GM12878 (cell line): ENCODE measurements around the gene VSIG10L2.

Experiments used
- ATF2 ChIP-seq: IDR thresholded peaks from 2 replicates; pipeline ENCODE4 v1.6.1; 2012; ENCODE audit warnings: low read length, inconsistent platforms
- CBX3 ChIP-seq: fragments of 200-600 bp; sonication (generic); IDR thresholded peaks from 2 replicates; pipeline ENCODE4 v1.6.1; 2016; ENCODE audit warnings: low read depth, borderline replicate concordance
- CTCF ChIP-seq, 3 experiments: IDR thresholded peaks in 2 of 3; conservative IDR thresholded peaks in 1 of 3; 2 replicates each; pipeline ENCODE4 v1.5.1; 2011; ENCODE audit warnings: low read depth in 3 of 3, low read length in 3 of 3, mild to moderate bottlenecking in 3 of 3, control low read depth in 2 of 3, moderate library complexity in 2 of 3, inconsistent platforms in 1 of 3, mixed read lengths in 1 of 3; ENCODE audit not compliant: control insufficient read depth in 2 of 3, insufficient read depth in 1 of 3; ENCODE audit errors: extremely low read depth in 1 of 3
- E4F1 ChIP-seq: fragments of 450-650 bp; IDR thresholded peaks from 2 replicates; pipeline ENCODE4 v1.6.1; 2018; ENCODE audit warnings: borderline replicate concordance, mild to moderate bottlenecking; ENCODE audit not compliant: partially characterized antibody
- ESRRA ChIP-seq: IDR thresholded peaks from 2 replicates; pipeline ENCODE4 v1.6.1; 2012; ENCODE audit warnings: mild to moderate bottlenecking, low read length, improper control_type of control experiment
- FOXM1 ChIP-seq: IDR thresholded peaks from 2 replicates; pipeline ENCODE4 v1.6.1; 2012; ENCODE audit warnings: low read depth, mild to moderate bottlenecking, inconsistent platforms, low read length, moderate library complexity
- HDAC6 ChIP-seq: fragments of 200-600 bp; sonication (generic); IDR thresholded peaks from one replicate; pipeline ENCODE4 v1.8.0; 2017; ENCODE audit warnings: antibody characterized with exemption; ENCODE audit not compliant: unreplicated experiment
- JUND ChIP-seq: IDR thresholded peaks from 2 replicates; pipeline ENCODE4 v1.6.1; 2012; ENCODE audit warnings: low read depth, mild to moderate bottlenecking, low read length, improper control_type of control experiment, moderate library complexity
- MYB ChIP-seq: fragments of 150-350 bp; IDR thresholded peaks from 2 replicates; pipeline ENCODE4 v1.6.1; 2014; ENCODE audit warnings: mild to moderate bottlenecking, low read depth, low read length, borderline replicate concordance
- PBX3 ChIP-seq: IDR thresholded peaks from 2 replicates; pipeline ENCODE4 v1.6.1; 2011; ENCODE audit warnings: mild to moderate bottlenecking, low read depth, low read length, moderate library complexity; ENCODE audit not compliant: insufficient replicate concordance
- POLR2A ChIP-seq: IDR thresholded peaks from 2 replicates; pipeline ENCODE4 v1.6.1; 2011; ENCODE audit warnings: low read depth, mild to moderate bottlenecking, low read length
- TAF1 ChIP-seq: IDR thresholded peaks from 2 replicates; pipeline ENCODE4 v1.6.1; 2011; ENCODE audit warnings: mild to moderate bottlenecking, low read depth, low read length, borderline replicate concordance

- TF ChIP-seq CBX3: no peak
- TF ChIP-seq CTCF (IDR thresholded peaks at IDR 0.05 in 2 of 3, conservative IDR thresholded peaks at IDR 0.05 in 1 of 3; ENCODE audit: control insufficient read depth in 2 of 3, extremely low read depth in 1 of 3, insufficient read depth in 1 of 3, low read depth in 3 of 3, low read length in 3 of 3): no peak
- TF ChIP-seq HDAC6: no peak
- TF ChIP-seq FOXM1: no peak
- TF ChIP-seq TAF1: no peak
- TF ChIP-seq PBX3: no peak
- no peak for TF ChIP-seq POLR2A
- TF ChIP-seq ATF2: no peak
- TF ChIP-seq ESRRA: no peak
- no peak for TF ChIP-seq E4F1
- no peak for TF ChIP-seq JUND
- TF ChIP-seq MYB: no peak
These were observed 14.1 kb downstream of the VSIG10L2 start for GRCh38 chr11:125959931-125960330.
